HL-60 (cell line): ENCODE data around the gene LRRC4C.

Experiments used
- REST ChIP-seq: IDR thresholded peaks from 2 replicates; pipeline ENCODE4 v1.6.1; 2012; ENCODE audit warnings: low read depth; ENCODE audit not compliant: insufficient replicate concordance
- TF ChIP-seq, protein P1 (sequence below): IDR thresholded peaks from one replicate; pipeline ENCODE4 v1.5.1; 2011; ENCODE audit warnings: low read length, control low read depth, inconsistent platforms; ENCODE audit not compliant: insufficient read depth

DNA sequence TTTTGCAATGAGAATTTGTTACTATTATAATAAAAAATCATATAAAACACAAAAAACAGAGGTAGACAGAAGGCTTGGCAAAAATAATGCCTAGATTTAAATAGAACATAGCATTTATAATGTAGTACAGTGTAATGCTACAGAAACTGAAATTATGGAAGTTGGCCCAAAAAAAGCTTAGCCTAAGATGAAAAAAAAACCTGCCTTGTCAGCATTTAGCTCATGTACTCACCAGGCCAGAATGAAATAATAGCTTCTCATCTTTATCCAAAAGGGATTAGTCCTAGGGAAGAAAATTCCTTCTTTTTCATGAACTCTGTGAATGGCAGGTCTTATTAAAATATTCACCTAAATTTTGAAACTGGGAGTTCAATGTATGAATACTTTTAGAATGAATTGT lies 951.1 kb downstream of the LRRC4C start:
- TF ChIP-seq, protein P1, sequence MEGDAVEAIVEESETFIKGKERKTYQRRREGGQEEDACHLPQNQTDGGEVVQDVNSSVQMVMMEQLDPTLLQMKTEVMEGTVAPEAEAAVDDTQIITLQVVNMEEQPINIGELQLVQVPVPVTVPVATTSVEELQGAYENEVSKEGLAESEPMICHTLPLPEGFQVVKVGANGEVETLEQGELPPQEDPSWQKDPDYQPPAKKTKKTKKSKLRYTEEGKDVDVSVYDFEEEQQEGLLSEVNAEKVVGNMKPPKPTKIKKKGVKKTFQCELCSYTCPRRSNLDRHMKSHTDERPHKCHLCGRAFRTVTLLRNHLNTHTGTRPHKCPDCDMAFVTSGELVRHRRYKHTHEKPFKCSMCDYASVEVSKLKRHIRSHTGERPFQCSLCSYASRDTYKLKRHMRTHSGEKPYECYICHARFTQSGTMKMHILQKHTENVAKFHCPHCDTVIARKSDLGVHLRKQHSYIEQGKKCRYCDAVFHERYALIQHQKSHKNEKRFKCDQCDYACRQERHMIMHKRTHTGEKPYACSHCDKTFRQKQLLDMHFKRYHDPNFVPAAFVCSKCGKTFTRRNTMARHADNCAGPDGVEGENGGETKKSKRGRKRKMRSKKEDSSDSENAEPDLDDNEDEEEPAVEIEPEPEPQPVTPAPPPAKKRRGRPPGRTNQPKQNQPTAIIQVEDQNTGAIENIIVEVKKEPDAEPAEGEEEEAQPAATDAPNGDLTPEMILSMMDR: no peak
- no peak for TF ChIP-seq REST
